Ovary (tissue), 3 donors: Measurements from ENCODE around the gene CDHR2.

Experiments
- POLR2A ChIP-seq: fragments of 450-650 bp; IDR thresholded peaks from one replicate; pipeline ENCODE4 v1.6.1; 2017; ENCODE audit warnings: antibody characterized with exemption, mild to moderate bottlenecking, moderate library complexity
- TF ChIP-seq, protein P1 (sequence below), 3 donors: fragments of 450-650 bp in 2 of 3; fragments of 200-600 bp in 1 of 3; IDR thresholded peaks; one replicate each; pipeline versions ENCODE4 v1.5.1 to v1.8.0; 2016 to 2022; ENCODE audit warnings: antibody characterized with exemption in 3 of 3, mild to moderate bottlenecking in 1 of 3
- donor health status: DM: no; HTN: no; CAD: no.

GRCh38 chr5:176625966-176626875, 77.1 kb downstream of the CDHR2 start:
- TF ChIP-seq, protein P1, sequence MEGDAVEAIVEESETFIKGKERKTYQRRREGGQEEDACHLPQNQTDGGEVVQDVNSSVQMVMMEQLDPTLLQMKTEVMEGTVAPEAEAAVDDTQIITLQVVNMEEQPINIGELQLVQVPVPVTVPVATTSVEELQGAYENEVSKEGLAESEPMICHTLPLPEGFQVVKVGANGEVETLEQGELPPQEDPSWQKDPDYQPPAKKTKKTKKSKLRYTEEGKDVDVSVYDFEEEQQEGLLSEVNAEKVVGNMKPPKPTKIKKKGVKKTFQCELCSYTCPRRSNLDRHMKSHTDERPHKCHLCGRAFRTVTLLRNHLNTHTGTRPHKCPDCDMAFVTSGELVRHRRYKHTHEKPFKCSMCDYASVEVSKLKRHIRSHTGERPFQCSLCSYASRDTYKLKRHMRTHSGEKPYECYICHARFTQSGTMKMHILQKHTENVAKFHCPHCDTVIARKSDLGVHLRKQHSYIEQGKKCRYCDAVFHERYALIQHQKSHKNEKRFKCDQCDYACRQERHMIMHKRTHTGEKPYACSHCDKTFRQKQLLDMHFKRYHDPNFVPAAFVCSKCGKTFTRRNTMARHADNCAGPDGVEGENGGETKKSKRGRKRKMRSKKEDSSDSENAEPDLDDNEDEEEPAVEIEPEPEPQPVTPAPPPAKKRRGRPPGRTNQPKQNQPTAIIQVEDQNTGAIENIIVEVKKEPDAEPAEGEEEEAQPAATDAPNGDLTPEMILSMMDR (IDR thresholded peaks at IDR 0.05), result no peak
- TF ChIP-seq POLR2A, result no peak
